ENCODE measurements around the gene JMJD1C. TPM values are rescaled to one million over a fixed set of nuclear protein-coding genes. Genes with fewer than 3 reads are reported as not detected.
"Not testable (repeated sequence)": the region's sequence is repeated elsewhere in the genome, so short reads cannot be mapped to it uniquely, and the experiment has no call there.

Gene JMJD1C
- total RNA-seq, 1 donor from 2014 or later = 133 TPM

- peak in 1 of 2 donors; percentile 12 for DNase-seq (ENCODE audit: low read depth in 2 of 2)
Measured at GRCh38 chr10:63364918-63365317, 100.9 kb downstream of the JMJD1C start.

DNA sequence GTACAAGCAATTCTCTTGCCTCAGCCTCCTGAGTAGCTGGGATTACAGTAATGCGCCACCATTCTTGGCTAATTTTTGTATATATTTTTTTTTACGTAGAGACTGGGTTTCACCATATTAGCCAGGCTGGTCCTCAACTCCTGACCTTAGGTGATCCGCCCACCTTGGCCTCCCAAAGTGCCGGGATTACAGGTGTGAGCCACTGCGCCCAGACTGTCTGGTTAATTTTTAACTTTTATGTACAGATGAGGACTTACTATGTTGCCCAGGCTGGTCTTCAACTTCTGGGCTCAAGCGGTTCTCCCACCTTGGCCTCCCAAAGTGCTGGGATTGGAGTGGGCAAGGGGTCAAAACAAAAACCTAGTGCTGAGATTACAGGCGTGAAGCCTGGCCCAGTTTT lies 101.8 kb downstream of the JMJD1C start:
- no peak for DNase-seq (ENCODE audit: low read depth in 2 of 2)

DNA sequence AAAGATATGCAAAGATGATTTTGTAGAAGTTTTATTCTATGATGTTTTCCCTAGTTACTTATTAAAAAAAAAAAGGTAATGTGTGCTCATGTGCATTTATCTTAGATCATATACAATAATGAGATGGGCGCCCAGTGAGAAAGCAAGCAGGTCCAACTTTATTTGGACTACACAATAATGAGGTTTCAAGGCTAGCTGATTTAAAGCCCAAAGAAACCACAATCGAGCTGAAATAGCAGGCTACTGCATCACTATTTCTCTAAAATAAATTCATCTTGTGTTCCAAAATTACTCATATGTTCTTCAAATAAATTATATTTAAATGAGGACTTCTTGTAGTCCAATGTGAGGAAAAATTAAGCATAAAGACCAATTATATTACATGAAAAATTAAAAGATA lies 110.1 kb downstream of the JMJD1C start:
- DNase-seq (ENCODE audit: low read depth in 2 of 2) = no peak

- DNase-seq (ENCODE audit: low read depth in 2 of 2) = no peak
Measured at GRCh38 chr10:63352976-63353375, 112.8 kb downstream of the JMJD1C start.

DNA sequence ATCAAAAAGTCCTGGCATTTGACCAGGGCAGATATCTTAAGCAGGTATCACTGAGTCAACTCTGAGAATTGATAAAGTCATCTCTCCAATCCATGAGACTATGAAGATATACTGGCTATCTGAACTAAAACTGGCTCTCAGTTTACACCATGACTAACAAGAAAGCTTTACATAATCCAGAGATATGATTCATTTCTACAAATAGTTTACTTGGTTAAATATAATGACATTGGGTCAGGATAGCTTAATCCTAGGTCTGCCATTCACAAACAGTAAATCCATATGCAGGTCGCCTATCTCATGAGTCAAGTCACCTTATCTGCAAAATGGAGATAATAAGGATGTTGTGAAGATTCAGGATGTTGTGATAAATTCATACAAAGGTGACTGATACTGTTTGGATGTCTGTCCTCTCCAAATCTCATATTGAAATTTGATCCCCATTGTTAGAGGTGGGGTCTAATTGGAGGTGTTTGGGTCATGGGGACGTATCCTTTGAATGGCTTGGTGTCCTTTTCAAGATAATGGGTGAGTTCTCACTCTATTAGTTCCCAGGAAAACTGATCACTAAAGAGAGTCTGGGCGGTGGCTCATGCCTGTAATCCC lies 117.4 kb downstream of the JMJD1C start:
- no peak for DNase-seq (ENCODE audit: low read depth in 2 of 2)

DNA sequence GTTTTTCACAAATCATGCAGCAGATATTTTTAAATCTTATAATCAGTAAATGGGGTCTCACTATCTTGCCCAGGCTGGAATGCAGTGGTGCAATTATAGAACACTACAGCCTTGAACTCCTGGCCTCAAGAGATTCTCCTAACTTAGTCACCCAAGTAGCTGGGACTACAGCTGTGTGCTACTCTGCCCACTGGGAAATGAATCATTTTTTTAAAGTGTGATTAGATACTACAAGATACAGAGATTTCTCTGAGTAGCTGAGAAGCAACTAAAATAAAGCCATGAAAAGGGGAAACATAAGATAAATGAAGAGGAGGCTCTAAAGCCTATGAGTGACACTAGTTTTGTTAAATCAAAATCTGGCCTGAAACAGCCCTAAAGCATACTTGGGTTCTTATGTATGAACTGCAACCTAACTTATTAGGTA lies 119.7 kb downstream of the JMJD1C start:
- peak in 1 of 2 donors; percentile 45 for DNase-seq (ENCODE audit: low read depth in 2 of 2)

DNA sequence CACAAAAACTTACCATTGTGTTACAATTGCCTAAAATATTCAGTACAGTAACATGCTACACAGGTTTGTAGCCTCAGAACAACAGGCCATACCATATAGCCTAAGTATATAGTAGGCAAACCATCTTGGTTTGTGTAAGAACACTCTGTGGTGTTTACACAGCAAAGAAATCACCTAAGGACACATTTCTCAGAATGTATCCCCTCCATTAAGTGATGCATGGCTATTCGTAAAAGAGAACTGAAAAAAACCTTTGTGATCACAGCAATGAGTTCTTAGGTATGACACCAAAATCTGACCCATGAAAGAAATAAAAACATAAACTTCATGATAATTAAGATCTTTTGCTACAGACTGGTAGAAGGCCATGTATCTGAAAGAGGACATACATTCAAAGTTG lies 121.5 kb downstream of the JMJD1C start:
- DNase-seq (ENCODE audit: low read depth in 2 of 2) = no peak

- DNase-seq (ENCODE audit: low read depth in 2 of 2) = peak in 1 of 2 donors; percentile 8
Measured at GRCh38 chr10:63343476-63343875, 122.3 kb downstream of the JMJD1C start.

GRCh38 chr10:63339640-63340039 lies 126.1 kb downstream of the JMJD1C start:
- not testable (repeated sequence) for DNase-seq (ENCODE audit: low read depth in 2 of 2)

DNA sequence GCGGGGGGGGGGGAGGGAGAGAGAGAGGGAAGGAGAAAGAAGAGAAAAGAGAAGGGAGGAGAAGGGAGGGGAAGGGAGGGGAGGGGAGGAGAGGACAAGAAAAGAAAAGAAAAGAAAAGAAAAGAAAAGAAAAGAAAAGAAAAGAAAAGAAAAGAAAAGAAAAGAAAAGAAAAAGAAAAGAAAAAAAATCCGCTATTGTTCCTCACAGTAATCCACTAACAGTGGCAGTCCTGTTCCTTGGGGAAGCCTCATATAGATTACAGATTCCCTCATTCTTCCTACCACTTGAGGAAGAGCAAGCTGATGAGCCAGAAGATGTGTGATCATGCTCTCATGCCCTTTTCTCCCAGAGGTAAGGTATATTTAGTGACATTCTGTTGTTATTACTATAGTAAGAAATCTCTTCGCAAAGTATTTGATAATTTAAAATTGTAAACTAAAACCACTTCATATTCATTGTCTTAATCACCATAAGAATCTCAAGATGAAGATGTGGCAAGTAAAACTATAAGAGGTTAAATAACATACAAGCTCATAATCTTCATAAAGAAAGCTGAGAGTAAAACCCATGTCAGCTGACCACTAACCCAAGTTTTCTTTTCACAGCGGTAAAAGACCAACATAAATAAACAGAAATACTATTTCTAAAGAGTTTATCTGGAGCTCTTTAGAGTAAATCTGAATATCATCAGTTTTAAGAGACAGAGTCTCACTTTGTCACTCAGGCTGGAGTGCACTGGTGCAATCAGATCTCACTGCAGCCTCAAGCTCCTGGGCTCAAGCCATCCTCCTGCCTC lies 128.1 kb downstream of the JMJD1C start:
- DNase-seq (ENCODE audit: low read depth in 2 of 2) = no peak

DNA sequence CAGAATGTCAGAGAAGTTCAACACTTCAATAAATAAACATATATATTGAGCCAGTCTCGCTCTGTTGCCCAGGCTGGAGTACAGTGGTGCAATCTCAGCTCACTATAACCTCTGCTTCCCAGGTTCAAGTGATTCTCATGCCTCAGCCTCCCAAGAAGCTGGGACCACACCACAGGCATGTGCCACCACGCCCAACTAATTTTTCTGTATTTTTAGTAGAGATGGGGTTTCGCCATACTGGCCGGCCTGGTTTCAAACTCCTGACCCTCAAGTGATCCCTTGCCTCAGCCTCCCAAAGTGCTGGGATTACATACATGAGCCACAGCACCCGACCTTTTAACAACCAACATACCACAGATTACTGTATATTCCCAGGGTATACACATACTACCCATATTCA lies 134.2 kb downstream of the JMJD1C start:
- no peak for DNase-seq (ENCODE audit: low read depth in 2 of 2)

DNA sequence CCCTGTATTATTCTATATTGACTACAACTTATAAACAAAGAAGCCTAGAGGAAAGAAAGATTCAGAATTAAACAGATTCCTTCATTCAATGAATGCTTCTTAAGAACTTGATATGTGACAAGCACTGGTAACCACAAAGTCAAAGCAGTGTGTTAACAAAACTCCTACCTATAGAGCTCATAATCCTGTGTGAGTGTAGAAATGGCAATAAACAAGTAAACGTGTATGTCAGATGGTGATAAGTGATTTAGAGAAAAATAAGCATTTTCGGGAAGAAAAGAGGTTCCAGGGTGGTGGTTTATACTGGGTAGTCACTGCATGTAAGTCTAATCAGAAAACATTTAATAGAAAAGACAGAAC lies 141.3 kb downstream of the JMJD1C start:
- no peak for DNase-seq (ENCODE audit: low read depth in 2 of 2)

DNA sequence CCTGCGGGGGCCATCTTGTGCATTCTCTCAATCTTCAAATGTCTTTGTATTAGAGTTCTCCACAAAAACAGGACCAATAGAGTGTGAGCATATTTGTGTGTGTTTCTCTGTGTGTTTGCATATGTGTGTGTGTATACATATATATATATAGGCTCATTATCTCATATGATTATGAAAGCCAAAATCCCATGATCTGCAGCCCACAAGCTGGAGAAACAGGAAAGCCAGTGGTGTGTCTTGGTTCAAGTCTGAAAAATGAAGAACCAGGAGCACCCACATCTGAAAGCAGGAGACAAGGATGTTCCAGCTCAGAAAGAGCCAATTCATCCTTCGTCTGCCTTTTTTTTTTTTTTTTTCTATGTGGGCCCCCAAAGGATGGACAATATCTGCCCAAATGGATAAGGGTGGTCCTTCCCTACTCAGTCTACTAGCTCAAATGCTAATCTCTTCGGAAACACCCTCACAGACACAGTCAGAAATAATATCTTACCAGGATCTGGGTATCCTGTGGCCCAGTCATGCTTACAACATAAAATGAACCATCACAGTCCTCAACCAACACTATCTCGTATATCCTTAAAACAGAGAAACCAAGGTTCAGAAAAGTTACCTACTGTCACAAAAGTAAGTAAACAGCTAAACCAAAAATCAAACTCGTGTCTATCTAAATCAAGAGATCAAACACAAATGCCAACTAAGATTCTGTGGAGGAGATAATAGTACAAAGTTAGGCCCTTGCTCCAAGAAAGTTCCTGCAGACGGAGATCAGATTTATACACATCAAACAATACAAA lies 141.9 kb downstream of the JMJD1C start:
- DNase-seq (ENCODE audit: low read depth in 2 of 2) = no peak

- DNase-seq (ENCODE audit: low read depth in 2 of 2) = no peak
Measured at GRCh38 chr10:63320683-63321082, 145.1 kb downstream of the JMJD1C start.

DNA sequence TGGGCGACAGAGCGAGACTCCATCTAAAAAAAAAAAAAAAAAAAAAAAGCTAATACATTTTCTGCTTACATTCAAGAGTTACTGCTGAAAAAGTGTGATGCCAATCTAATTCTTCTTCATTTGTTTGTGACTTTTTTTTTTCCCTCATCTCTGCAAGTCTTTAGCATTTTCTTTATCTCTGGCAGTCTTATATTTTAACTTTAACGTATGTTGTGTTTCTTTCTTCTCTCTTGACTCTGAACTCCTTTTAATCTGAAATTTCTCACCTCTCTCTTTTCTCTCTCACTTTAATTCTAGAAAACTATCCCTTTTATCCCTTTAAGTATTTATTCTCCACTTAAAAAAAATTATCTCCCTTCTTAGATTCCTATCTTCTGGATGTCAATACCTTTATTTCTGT lies 146.5 kb downstream of the JMJD1C start:
- DNase-seq (ENCODE audit: low read depth in 2 of 2) = no peak

DNA sequence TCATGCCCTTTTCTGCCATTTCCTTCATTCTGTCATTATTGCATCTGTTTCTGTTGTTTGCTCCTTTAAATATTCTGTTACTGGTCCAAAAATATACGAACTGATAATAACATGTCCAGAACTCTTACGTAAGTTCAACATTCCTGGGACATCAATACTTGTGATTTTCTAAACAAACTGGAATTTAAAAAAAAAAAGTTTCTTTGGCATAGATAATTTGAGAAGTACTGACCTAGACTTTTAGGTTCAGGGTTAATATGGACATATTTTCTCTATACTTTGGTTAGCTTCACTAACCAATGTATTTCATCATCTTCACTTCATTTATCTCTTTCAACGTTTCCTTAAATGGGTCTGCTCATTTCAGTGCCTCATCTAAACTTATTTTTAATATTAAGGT lies 147.3 kb downstream of the JMJD1C start:
- no peak for DNase-seq (ENCODE audit: low read depth in 2 of 2)

DNA sequence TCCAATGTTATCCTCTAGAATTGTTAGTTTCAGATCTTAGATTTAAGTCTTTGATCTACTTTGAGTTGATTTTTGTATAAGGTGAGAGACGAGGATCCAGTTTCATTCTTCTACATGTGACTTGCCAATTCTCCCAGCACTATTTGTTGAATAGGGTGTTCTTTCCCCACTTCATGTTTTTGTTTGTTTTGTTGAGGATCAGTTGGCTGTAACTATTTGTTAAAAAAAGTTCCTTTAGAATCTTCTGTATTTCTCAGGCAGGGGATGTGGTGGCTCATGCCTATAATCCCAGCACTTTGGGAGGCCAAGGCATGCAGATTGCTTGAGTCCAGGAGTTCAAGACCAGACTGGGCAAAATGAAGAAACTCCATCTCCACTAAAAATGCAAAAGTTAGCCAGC lies 151.8 kb downstream of the JMJD1C start:
- no peak for DNase-seq (ENCODE audit: low read depth in 2 of 2)

DNA sequence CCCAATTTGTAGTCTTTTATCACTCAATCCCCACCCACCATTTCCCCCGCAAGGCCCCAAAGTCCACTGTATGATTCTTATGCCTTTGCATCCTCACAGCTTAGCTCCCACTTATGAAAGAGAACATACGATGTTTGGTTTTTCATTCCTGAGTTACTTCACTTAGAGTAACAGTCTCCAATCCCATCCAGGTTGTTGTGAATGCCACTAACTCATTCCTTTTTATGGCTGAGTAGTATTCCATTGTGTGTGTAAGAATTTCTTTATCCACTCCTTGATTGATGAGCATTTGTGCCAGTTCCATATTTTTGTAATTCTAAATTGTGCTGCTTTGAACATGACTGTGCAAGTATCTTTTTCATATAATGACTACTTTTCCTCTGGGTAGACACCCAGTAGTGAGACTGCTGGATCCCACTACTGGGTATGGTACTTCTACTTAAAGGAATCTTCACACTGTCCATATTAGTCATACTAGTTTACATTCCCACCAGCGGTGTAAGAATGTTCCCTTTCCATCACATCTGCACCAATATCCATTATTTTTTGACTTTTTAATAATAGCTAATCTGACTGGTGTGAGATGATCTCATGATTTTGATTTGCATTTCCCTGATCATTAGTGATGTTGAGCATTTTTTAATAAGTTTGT lies 152.6 kb downstream of the JMJD1C start:
- DNase-seq (ENCODE audit: low read depth in 2 of 2) = no peak

DNA sequence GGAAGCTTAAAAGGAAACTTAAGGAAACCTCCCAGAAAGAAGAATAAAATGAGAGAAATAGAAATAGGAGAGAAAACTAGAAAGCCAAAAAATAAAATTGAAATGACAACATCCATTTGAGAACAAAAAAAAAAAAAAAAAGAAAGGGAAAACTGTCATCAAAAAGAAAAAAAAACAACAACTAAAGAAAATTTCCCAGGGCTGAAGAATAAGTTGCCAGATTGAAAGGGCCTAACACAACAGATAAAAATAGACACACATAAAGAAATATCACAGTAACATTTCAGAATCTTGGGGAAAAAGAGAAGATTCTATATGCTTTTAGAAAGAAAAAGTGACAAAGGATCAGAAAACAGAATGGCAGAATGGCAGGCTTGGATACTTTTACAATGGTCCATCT lies 157.1 kb downstream of the JMJD1C start:
- DNase-seq (ENCODE audit: low read depth in 2 of 2) = no peak

- no peak for DNase-seq (ENCODE audit: low read depth in 2 of 2)
Measured at GRCh38 chr10:63304146-63304545, 161.6 kb downstream of the JMJD1C start.

- no peak for DNase-seq (ENCODE audit: low read depth in 2 of 2)
Measured at GRCh38 chr10:63300801-63301200, 165.0 kb downstream of the JMJD1C start.

- DNase-seq (ENCODE audit: low read depth in 2 of 2) = no peak
Measured at GRCh38 chr10:63297941-63298340, 167.8 kb downstream of the JMJD1C start.

All from lung microvascular endothelial cell (primary cell).